Suppressor macrophage (primary cell): ENCODE measurements around the gene AKAP11.

Experiments
- DNase-seq, 4 experiments: peaks; one replicate each; pipeline ENCODE4 v3.0.0-alpha.2; 2020 to 2022

AKAP11 gene

GRCh38 chr13:42272804-42273175 is 838 bp downstream of the AKAP11 start:
- peak in 2 of 4 experiments; percentile 18 to 35 for DNase-seq

DNA sequence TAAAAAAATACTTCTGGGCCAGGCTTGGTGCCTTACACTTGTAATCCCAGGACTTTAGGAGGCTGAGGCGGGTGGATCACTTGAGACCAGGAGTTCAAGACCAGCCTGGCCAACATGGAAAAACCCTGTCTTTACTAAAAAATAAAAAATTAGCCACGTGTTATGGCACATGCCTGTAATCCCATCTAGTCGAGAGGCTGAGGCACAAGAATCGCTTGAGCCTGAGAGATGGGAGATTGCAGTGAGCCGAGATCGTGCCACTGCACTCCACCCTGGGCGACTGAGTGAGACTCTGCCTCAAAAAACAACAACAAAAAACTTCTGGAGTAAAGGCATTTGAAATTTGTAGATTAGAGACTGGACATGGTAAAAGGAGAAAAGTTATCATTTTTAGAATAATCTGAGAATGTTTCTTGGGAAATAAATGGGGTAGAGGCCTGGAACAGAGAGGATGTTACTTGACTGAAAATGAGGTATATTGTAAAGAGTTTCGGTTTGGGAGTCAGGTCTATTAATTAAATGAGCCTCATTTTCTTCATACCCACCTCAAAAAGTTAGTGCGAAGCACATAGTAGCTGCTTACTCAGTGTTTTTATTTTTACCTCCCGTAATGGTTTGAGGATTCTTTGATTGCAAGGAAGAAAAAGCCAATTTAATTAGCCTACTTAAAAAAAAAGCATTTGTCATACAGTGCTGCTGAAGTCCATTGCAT is 2.6 kb downstream of the AKAP11 start:
- DNase-seq, result no peak

DNA sequence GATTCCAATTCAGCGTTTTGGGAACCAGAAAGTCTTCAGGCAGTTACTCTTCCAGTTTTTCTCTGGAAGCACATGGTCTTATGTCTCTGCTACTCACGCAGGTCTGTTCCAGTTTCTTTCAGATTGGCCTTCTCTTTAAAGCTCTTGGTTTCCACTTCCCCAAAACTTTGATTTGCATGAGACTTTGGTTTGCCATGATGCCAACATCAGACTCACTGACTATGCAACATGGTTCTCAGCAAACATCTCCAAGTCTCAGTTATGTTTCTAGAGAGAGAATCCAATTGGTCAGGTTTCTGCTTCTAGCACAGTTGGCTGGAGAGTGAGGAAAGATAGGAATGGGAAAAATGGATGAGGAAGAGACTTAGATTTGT is 3.1 kb downstream of the AKAP11 start:
- peak; percentile 77 to 93 (median 86) for DNase-seq

- no peak for DNase-seq
Measured at GRCh38 chr13:42275506-42275905, 3.6 kb downstream of the AKAP11 start.

DNA sequence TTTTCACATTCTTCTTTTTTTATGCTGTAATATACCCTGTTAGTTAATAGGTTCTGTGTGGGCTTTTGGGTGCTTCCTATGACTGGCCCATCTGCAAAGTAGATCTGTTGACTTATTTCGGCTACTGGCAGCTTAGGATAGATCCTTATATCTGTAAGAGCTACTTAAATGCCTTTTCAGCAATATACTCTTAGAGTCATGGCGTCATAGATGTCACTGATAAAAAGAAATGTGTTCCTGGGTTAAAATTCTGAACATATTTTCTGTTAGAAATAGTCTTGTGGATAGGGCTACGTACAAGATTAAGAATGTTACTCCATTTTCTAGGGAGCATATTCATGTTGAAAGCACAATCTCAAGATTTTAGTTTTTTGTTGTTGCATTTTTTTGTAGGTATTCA is 4.7 kb downstream of the AKAP11 start:
- no peak for DNase-seq

GRCh38 chr13:42277618-42278276 is 5.8 kb downstream of the AKAP11 start:
- DNase-seq, result no peak

DNA sequence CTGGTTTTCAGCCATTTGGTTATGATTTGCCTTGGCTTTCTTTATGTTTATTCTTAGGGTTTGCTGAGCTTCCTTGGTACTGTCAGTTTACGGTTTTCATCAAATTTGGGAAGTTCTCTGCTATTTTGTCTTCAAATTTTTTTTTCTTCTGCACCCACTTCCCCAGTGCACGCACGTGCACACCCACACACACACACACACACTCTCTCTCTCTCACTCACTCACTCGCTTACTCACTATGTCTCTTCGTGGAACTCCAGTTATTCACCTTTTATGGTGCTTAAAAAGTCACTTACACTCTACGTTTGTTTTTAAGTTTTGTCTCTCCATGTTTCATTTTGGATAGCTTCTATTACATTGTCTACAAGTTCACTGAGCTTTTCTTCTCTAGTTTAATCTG is 7.1 kb downstream of the AKAP11 start:
- DNase-seq, result peak; percentile 47 to 67 (median 62)

DNA sequence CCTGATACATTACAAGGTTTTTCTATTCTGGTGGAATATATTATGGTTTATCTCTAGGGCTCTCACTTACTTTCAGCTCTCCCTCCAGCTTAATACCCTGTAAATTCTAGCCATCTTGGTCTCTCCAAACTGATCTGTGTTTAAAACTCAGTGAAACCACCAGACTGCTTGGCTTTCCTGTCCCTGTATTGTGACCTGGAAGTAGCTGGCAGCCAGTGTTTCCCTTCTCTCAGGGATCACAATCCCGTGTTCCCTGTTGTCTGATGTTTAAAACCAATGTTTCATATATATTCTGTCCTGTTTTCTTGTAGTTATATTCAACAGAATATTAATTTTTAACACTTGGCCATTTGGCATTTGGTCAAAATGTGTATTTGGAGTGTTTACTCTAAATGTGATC is 8.0 kb downstream of the AKAP11 start:
- DNase-seq, result no peak

- DNase-seq, result no peak
Measured at GRCh38 chr13:42280537-42280936, 8.6 kb downstream of the AKAP11 start.

GRCh38 chr13:42283574-42283973 is 11.6 kb downstream of the AKAP11 start:
- DNase-seq, result no peak

DNA sequence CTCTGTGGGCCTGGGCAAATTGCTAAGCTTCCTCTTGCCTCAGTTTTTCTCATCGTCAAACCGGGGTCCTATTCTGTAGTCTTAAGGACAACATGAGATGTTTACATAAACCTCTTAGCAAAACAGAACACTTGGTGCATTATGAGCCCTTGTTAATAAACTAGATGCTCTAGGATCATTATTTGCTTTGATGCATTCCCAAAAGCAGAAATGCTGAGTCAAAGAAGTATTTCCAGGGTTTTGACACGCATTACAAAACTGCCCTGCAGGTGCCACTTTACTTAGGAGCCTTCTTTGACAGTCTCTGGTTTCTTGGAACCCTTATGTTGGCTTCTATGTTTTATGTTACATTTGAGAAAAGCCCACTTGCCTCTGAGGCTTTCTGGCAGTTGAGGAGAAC is 12.1 kb downstream of the AKAP11 start:
- DNase-seq, result no peak

DNA sequence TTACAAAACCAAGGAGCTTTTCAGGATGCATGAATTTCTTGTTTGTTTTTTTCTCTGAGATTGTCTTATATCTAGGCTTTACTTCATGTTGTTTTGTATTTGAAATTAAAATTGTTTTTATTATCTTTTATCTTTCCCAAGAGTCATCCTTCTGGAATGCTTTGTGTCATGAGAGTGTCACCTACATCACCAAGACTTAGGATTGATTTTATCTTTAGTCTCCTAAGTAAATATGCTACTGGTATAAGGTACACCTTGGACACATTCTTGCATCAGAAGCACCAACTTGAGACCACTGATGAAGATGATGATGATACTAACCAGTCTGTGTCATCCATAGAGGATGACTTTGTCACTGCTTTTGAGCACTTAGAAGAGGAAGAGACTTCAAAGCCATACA is 26.4 kb downstream of the AKAP11 start:
- DNase-seq, result no peak

DNA sequence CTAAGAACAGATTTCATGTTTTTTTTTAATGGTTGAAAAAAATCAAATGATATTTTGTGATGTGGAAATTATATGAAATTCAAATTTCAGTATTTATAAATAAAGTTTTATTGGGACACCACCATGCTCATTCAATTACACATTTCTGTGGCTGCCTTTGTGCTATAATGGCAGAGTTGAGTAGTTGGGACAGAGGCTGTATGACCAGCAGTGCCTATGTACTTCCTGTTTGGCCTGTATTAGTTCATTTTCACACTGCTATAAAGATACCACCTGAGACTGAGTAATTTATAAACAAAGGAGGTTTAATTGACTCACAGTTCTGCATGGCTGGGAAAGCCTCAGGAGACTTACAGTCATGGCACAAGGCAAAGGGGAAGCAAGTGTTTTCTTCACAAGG is 33.6 kb downstream of the AKAP11 start:
- peak in 2 of 4 experiments; percentile 9 to 18 for DNase-seq

DNA sequence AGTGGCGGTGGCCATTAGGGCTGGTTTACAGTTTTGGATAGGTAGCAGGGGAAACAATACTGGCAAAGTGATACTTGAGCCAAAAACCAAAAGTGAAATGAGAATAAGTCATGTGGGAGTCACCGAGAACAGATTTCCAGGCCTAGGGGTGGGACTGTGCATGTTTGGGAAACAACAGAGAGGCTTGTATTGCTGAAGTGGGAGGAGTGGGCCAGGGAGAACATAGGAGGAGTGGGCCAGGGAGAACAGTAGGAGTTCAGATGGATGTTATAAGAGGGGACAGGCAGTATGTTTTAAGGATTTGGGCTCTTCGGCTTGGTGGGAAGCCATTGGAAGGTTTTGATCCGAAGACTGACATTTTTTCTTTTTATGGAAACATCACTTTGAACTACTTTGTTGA is 35.5 kb downstream of the AKAP11 start:
- DNase-seq, result no peak

- no peak for DNase-seq
Measured at GRCh38 chr13:42312817-42313431, 41.0 kb downstream of the AKAP11 start.

DNA sequence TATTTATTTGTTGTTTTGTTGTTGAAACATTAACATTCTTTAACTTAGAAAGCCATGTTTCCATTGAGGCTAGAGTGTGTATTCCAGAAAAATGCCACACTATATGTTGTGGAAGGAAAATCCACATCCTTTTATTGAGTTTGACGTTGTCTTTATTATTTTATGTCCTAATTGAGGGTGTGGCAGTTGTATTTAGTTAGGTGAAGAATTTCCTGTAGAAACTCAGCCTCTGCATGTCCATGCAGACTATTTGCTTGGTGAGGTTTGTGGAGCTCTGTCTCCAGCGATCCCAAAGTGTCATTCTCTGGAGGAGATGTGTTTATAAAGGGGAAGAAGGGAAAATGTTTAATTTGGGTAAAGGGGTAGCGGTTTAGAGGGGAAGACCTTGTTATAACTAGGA is 46.6 kb downstream of the AKAP11 start:
- no peak for DNase-seq

DNA sequence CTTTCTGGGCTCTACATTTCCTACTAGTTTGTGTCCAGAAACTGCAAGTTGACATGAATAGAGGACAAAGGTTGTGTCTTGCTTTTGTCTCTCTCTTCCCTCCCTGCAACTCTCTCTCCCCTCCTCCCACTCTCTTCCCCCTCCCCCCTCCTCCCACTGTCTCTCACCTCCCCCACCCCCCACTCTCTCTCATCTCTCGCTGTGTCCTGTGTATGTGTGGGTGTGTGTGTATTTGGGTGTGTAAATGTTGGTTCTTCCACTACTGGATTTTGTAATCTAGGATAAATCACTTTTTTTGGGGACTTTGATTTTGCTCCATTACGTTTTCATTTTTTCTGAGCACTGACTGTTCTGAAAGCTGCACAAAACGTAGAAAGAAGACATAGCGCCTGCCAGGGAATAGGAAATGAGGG is 48.4 kb downstream of the AKAP11 start:
- DNase-seq, result no peak

- DNase-seq, result no peak
Measured at GRCh38 chr13:42322806-42323205, 50.9 kb downstream of the AKAP11 start.

GRCh38 chr13:42324704-42325103 is 52.8 kb downstream of the AKAP11 start:
- no peak for DNase-seq

DNA sequence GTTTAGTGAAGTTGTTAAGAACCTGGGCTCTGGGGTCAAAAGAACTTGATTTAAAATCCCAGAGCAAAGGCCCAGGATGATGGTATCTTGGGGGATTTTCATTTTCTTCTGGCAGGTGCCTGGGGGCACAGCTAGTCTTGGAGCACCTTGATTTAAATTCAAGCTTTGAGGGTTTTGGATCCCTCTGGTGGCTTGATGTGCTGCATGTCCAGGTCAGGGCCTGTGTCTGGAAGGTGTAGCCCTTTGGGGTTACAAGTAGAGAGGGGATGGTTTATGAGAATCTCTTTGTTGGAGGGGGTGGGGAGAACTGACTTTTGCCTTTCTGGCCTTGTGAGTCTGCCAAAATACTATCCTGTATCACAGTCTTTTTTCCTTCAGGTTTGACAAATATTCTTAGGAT is 55.8 kb downstream of the AKAP11 start:
- DNase-seq, result no peak

GRCh38 chr13:42328672-42329071 is 56.7 kb downstream of the AKAP11 start:
- DNase-seq, result peak in 1 of 4 experiments; percentile 19

GRCh38 chr13:42329239-42329638 is 57.3 kb downstream of the AKAP11 start:
- DNase-seq, result no peak

GRCh38 chr13:42331009-42331408 is 59.1 kb downstream of the AKAP11 start:
- DNase-seq, result no peak
